DOHH2 (cell line): ENCODE measurements around the gene GPRC5C.

Source experiments
- H3F3A ChIP-seq: fragments of 200-600 bp; sonication (generic), shearing (Covaris generic); 2 replicates; pipeline ENCODE4 v1.6.0; 2016; ENCODE audit warnings: antibody characterized with exemption, mild to moderate bottlenecking; ENCODE audit not compliant: control insufficient read depth, insufficient read depth
- H3K27ac ChIP-seq: fragments of 200-600 bp; sonication (generic); 2 replicates; pipeline ENCODE4 v1.5.1; 2014; ENCODE audit warnings: low read depth, mild to moderate bottlenecking, low read length, moderate library complexity
- H3K27me3 ChIP-seq: fragments of 200-600 bp; sonication (generic); 2 replicates; pipeline ENCODE4 v1.6.1; 2014; ENCODE audit warnings: mild to moderate bottlenecking, low read length, mixed read lengths; ENCODE audit not compliant: control insufficient read depth
- H3K36me3 ChIP-seq: fragments of 200-600 bp; sonication (generic); 2 replicates; pipeline ENCODE4 v1.6.1; 2014; ENCODE audit warnings: mild to moderate bottlenecking, low read length, moderate library complexity, mixed read lengths; ENCODE audit not compliant: control insufficient read depth
- H3K4me1 ChIP-seq: fragments of 200-600 bp; sonication (generic); 2 replicates; pipeline ENCODE4 v1.6.1; 2014; ENCODE audit warnings: mild to moderate bottlenecking, low read length, mixed read lengths; ENCODE audit not compliant: control insufficient read depth
- H3K4me2 ChIP-seq: fragments of 200-600 bp; sonication (generic); 2 replicates; pipeline ENCODE4 v1.6.0; 2014; ENCODE audit warnings: mild to moderate bottlenecking, low read length, moderate library complexity
- H3K4me3 ChIP-seq: fragments of 200-600 bp; sonication (generic); 2 replicates; pipeline ENCODE4 v1.5.1; 2014; ENCODE audit warnings: mild to moderate bottlenecking, low read length, mixed read lengths
- H3K79me2 ChIP-seq: fragments of 200-600 bp; sonication (generic); 2 replicates; pipeline ENCODE4 v1.6.1; 2014; ENCODE audit warnings: mild to moderate bottlenecking, low read length, mixed read lengths; ENCODE audit not compliant: control insufficient read depth
- H3K9me2 ChIP-seq: fragments of 200-600 bp; sonication (generic); replicated peaks from 2 replicates; pipeline ENCODE4 v1.6.1; 2014; ENCODE audit warnings: mild to moderate bottlenecking, low read length, mixed read lengths; ENCODE audit not compliant: control insufficient read depth
- H3K9me3 ChIP-seq: fragments of 200-600 bp; sonication (generic); 2 replicates; pipeline ENCODE4 v1.6.1; 2014; ENCODE audit warnings: antibody characterized with exemption, low read length, mixed read lengths; ENCODE audit not compliant: control insufficient read depth, insufficient read depth
- H4K20me1 ChIP-seq: fragments of 200-600 bp; sonication (generic); 2 replicates; pipeline ENCODE4 v1.6.0; 2014; ENCODE audit warnings: low read depth, mild to moderate bottlenecking, antibody characterized with exemption, low read length, moderate library complexity; ENCODE audit not compliant: control insufficient read depth, insufficient read depth
- CTCF ChIP-seq: fragments of 200-600 bp; sonication (generic); IDR thresholded peaks from one replicate; pipeline ENCODE4 v1.5.1; 2014; ENCODE audit warnings: antibody characterized with exemption, mild to moderate bottlenecking, low read depth, low read length; ENCODE audit not compliant: poor library complexity, severe bottlenecking
- EZH2phosphoT487 ChIP-seq: fragments of 200-600 bp; sonication (generic); IDR thresholded peaks from 2 replicates; pipeline ENCODE4 v1.6.1; 2017; ENCODE audit warnings: borderline replicate concordance, mild to moderate bottlenecking, antibody characterized with exemption, low read length, moderate library complexity, mixed read lengths

The GPRC5C gene

GRCh38 chr17:74452033-74452840 lies 20.3 kb downstream of the GPRC5C start:
- Histone ChIP-seq H3K36me3 (no peaks in the 10 kb centered on the region), H3K4me1 (no peaks in the 10 kb centered on the region; the same call in 1 of the 2 replicates), H3K9me2 (no peaks in the 10 kb centered on the region), H3K79me2 (no peaks in the 10 kb centered on the region), H4K20me1 (no peaks in the 10 kb centered on the region), H3K9me3 (no peaks in the 10 kb centered on the region), H3K4me3 (no peak overlapping the region), H3K4me2 (no peak overlapping the region), H3K27ac (no peak overlapping the region), H3F3A (no peaks in the 10 kb centered on the region), H3K27me3 (no peaks in the 10 kb centered on the region)
- TF ChIP-seq EZH2phosphoT487 (no peak), CTCF (no peak)

DNA sequence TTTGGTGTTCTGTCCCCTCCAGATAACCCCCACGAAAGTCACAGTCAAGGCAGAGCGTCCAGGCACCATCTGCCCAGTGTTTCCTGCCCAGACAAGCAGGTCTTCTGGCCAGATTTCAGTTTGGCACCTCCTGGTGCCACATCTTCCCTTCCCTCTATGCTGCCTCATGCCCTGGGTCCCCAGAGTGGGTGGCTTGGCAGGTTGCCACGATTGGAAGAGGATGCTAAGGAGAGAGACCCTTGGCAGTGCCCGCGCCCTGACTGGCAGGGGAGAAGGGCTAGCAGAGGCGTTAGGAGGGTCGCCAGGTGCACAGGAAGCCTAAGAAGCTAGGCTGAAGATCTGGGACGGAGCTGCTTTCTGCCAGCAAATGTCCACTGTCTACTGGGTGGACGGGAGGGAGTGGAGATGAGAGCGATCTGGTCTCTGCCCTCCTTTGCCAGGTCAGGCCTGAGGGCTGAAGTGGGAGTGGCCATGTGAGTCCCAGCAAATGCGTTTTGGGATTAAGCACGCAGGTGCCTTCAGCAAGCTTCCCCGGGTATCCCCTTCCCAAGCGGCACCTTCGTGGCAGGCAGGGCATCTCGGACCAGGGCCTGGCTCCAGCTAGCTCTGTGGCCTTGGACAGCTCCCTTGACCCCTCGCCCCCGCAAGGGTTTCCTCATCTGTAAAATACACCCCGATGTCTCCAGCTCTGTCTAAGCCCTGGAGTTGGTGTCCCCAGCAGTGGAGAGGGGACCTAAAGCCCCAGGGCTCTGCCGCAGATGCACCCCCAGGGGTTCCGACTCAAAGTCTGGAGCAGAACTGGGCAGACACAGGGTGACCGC lies 21.2 kb downstream of the GPRC5C start:
- Histone ChIP-seq H3K27ac (no peak overlapping the region), H3K36me3 (no peaks in the 10 kb centered on the region), H3K4me2 (no peak overlapping the region), H4K20me1 (no peaks in the 10 kb centered on the region), H3K27me3 (no peaks in the 10 kb centered on the region), H3F3A (no peaks in the 10 kb centered on the region), H3K4me3 (no peak overlapping the region), H3K9me3 (no peaks in the 10 kb centered on the region), H3K79me2 (no peaks in the 10 kb centered on the region), H3K9me2 (no peaks in the 10 kb centered on the region), H3K4me1 (no peaks in the 10 kb centered on the region; the same call in 1 of the 2 replicates)
- TF ChIP-seq CTCF: no peak
- no peak for TF ChIP-seq EZH2phosphoT487

- no peak overlapping the region for H3K4me3 ChIP-seq
- H3F3A ChIP-seq: no peaks in the 10 kb centered on the region
- no peak for TF ChIP-seq EZH2phosphoT487
- no peak for TF ChIP-seq CTCF
- no peak overlapping the region for H3K27ac ChIP-seq
- no peaks in the 10 kb centered on the region for H3K79me2 ChIP-seq
- H3K4me2 ChIP-seq: no peak overlapping the region
- no peaks in the 10 kb centered on the region for H4K20me1 ChIP-seq
- H3K27me3 ChIP-seq: no peaks in the 10 kb centered on the region
- H3K9me2 ChIP-seq: no peaks in the 10 kb centered on the region
- H3K9me3 ChIP-seq: no peaks in the 10 kb centered on the region
- H3K36me3 ChIP-seq: no peaks in the 10 kb centered on the region
- no peaks in the 10 kb centered on the region; the same call in 1 of the 2 replicates for H3K4me1 ChIP-seq
Observed at GRCh38 chr17:74453665-74454196, 21.8 kb downstream of the GPRC5C start.
